Stimulated activated CD4-positive, alpha-beta T cell treated with anti-CD3 and anti-CD28 coated beads, Interleukin-2, amount 100 ng/mL, for 4 hours (primary cell): ENCODE results near the gene PSMD6.
A peak's percentile ranks its signal among the peaks of the same experiment; 100 is the strongest.

Experiments
- DNase-seq: peaks from one replicate; pipeline ENCODE4 v3.0.0-alpha.2; 2020; ENCODE audit warnings: low read depth

The PSMD6 gene

DNA sequence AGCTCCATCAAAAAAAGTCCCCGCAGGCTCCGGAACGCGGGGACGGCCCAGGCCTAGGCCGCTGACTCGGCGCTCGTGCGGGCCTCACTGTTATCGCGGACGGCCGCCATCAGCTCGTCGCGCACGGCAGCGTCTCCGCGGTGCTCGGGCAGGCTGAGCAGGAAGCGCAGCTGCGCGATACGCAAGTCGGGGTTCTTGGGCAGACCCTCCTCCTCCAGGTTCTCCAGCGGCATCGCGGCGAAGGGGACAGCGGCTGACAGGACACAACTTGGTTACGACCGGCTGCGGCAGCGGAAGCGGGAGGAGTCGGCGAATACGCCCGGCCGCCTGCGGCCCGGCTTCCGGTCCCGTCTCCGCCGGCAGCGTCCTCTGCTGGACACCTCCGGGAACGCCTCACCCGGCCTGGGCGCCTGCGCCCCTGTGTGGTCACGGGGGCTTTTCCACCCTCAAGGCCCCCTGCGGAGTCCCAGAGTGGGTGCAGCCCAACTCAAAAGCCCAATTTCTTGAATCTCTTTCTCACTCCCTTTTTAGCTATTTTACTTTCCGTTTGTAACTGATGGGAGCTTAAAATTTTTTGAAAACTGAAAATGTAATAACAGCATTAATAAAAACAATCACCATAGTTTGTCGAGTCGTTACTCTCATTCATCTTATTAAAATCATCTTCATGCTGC is at the start of gene PSMD6:
Gene PSMD6 (minus strand): TSS at position 308 of the 674 bp plus-strand sequence. CDS start 75 bp downstream, at position 233.
- peak; percentile 82 for DNase-seq

DNA sequence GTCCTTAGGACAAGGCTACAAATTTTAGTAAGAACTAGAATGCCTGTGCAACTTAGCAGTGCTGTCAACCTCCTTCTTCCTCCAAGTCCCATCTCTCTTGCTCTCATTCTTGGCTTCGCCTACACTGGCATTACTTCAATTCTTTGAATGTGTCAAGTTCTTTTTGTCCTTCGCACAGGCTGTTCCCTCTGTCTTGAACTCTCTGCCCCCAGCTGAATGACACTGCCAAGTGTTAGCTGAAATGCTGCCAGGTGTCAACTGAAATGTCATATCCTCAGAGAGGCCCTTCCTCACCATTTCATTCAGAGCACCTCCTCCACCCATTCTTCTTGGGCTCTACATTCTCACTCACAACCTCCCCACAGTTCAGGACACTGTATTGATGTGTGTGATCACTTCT is 48.8 kb upstream of the PSMD6 start:
- no peak for DNase-seq

DNA sequence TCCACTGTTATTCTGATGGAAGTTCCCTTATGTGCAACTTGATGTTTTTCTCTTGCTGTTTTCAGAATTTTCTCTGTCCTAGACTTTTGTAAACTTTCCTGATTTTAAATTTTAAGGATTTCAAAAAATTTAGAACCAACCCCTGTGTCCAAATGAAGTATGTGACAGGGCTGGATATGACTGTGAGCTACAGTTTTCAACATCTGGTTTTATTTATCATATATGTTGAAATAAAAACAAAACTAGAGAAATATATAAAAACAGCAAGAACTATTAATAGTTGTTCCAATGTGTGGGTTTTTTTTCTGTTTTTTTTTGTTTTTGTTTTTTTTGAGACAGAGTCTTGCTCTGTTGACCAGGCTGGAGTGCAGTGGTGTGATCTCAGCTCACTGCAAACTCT is 47.4 kb upstream of the PSMD6 start:
- no peak for DNase-seq

DNA sequence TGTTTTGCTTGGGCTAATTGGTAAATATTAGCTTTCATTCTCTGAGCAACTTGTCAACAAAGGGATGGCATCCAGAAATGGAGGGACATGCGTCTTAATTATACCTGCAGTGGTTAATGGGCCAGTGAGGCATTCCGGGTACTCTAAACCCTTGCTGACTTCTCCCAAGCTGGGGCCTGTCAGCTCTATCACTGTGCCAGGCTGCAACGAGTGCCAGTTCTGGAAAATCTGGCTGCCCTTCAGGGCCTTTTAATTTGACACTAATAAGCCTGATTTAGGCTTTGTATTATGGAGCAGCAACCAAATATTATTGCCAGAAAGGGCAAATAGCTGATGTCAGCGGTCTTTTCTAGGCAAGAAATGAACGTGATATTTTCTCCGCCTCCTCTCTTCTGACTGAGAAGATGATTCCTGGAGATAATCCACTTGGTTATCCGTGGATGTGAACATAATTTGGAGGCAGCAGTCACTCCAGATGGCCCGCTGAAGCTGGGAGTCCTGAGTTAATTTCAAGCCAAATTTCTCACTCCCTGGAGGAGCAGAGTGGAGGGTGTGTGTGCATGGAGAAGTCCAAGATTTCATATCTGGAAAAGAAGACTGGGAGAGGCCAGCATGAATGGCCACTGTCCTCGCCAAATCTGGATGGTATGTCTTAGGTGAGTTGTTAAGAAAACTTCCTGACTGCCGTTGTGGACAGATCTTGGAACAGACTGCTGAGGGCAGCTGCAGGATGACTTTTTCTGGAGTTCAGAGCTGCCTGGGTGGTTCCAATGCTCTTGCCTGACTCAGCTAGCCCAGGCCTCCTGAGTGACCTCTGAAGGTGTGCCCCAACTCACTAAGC is 44.4 kb upstream of the PSMD6 start:
- no peak for DNase-seq

DNA sequence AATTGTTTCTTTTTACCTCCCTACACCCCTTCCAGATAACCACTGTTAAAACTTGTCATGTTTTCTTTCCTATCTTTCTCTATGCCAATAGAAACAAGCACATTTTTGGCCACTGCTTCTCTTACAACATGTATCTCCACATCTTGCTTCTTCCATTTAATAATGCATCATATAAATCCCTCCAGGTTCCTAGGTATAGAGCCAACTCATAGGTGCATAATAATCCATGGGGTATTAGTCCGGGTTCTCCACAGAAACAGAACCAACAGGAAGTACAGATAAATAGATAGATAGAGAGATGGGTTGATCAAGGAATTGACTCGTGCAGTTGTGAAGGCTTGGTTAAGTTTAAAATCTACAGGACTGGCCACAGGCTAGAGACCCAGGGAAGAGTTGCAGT is 41.5 kb upstream of the PSMD6 start:
- DNase-seq, result no peak

DNA sequence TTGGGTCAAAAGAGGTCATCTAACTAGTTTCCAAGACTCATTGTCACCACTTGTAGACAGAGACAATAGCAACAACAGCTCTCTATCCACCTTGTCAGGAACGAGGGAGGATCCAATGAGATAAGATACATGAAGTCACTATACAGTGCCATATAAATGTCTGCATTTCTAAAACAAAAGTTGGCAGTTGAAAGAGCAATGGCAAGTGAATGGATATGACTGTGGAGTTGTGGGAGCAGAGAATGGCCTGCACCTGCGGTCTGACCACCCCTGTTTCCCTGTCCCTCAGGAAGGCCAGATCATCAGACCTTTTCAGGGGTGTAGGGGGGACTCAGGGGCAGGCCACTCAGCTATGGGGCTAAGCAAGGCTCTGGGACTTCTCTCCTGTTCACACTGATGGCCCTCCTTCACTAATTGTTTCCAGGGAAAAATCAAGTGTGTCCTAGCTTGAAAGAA is 40.7 kb upstream of the PSMD6 start:
- no peak for DNase-seq

DNA sequence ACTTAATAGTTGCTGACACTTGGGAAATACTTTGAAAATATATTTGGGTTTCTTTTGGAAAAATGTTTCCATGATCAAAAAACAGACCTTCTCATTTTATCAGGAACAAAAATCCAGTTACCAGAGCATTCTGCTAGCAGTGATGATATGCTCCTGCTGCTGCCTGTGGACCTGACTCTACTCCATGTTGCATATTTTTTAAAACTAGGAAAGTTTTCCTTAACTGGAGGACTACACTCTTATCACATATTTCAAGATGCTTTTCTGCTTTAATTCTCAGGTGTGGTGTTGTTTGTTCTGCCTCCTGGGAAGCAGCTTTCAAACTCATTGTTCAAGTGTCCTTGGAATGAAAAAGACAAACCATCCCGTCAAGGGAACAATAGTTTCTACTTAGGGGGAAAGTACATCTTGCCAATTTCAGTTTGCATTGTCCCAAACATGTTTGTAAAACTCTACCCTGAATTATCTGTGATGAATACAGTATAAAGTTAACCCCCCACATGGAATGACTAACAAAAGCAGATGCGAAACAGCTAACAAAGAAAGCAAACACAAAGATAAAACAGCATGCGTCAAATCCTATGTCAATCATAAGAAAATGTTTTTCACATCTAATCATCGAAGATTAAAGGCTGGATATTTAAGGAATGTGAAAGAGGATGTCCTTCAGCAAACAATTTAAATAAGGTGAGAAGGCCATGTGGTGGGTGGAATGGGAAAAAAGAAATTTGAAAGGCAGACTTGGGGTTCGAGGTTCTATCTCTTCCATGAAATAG is 40.1 kb upstream of the PSMD6 start:
- DNase-seq, result no peak

DNA sequence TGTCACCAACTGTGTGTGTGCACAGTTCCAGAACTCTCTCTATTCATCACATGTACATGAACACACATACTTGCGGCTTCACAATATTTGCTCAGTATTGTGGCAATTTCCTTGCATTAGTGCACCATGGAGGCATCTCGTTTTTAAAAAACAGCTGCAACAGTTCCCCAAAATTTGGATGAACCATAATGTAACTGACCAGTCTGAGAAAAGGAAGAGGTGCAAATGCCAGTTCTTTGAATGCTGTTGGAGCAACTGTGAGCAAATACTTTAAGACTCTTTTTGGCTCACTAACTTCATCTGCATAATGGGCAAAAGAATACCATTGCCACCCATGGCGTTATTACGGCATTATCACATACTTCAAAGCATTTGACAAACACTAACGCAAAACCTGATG is 38.3 kb upstream of the PSMD6 start:
- no peak for DNase-seq

DNA sequence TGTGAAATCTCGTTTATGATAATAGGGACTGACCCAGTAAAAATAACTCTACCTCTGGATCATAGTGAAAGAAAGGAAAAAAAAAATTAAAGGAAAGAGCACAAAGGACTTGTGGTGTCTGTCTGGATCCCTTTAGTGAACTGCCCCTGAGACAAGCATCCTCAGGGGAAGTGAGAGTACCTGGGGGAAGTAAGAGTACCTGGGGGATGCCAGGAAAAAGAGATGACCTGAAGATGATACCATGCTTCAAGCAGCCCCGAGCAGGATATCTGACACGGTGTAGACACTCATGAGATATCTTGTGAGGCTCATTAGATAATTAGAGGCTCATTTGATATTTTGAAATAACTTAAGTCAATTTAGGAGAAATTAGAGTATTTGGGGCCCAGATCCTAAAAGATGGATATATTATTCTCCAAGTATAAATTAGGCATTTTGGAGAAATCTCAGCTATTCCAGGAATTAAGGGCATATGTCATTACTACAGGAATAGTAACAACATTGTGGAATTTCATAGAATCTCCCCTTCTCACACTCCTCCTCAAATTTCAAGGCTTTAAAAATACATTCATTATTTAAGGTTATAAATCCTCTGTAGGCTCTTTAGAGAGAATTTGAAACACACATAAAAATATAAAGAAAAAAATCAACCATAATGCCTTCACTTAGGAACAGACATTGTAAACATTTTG is 36.3 kb upstream of the PSMD6 start:
- DNase-seq, result no peak

DNA sequence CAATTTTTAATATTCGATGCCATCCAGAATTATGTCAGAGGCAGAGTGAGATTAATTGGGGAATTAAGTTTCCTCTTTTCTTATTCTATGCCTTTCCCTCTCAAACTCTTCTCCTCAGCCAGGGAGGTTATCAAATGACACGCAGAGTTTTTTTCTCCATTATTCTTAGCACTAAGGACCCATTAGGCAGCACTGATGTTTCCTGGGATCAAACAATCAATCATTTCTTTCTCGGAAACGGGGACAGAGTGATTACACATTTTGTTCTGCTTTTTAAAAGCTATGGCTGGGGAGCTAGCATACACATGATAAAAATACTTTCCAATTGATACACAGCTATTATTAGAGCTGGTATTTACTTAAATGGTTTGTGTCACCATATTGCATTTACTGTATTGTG is 35.3 kb upstream of the PSMD6 start:
- no peak for DNase-seq

DNA sequence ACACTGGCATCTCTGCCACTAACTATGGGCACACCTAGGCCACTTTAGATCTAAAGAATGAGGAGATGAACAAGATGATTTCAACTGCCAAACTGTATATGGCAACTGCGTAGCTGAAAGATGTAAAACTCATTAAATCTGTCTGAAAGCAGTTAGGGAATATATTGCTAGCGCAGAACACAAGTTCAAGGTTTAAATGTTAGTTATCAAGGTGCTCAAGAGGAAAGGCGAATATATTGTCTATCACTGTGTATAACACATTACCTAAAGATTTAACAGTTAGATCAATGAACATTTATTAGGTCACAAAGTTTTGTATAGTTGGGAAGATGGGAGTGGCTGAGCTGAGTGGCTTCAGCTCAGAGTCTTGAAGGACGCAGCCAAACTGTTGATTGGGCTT is 33.9 kb upstream of the PSMD6 start:
- no peak for DNase-seq

DNA sequence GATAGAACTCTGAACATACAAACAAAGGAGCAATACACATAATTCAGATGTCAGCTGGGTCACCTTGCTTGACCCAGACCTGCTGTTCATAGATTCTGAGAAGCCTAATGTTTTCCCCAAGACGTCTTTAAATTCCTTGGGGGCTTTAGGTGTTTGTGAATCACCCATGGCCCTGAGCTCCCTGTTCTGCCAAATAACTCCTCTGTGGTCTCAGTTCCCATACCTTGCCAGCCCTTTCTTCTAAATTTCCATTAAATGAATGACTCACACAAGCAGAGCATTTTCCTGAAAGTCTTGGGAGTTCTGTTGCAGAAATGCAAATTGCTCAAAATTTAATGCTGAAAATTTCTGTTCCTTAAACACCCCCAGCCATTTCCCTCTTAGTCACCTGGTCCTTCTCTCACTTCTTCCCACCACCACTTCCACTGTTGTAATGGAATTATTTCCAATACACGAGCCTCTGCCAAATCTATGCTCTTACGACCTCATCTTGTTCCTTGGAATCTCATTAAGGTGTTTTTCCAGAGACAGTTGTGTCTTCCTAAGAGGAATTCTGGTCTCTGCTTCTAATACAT is 33.4 kb upstream of the PSMD6 start:
- no peak for DNase-seq

DNA sequence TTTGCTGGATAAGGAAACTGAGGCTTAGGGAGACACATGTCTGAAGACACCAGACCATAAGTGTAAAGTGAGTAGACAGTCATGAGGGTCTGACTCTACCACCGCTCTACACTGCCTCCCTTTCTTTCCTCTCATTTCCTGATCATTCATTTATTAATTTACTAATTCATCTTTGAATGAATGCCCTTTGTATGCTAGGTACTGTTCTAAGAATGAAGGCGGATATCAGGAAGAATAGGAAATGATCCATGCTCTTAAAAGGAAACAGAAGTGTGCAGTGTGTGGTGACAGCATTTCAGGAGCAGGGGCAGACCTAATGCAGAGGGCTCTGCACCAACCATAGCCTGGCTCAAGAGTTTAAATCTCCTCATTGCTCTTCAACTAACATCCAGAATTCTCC is 31.8 kb upstream of the PSMD6 start:
- DNase-seq, result no peak

DNA sequence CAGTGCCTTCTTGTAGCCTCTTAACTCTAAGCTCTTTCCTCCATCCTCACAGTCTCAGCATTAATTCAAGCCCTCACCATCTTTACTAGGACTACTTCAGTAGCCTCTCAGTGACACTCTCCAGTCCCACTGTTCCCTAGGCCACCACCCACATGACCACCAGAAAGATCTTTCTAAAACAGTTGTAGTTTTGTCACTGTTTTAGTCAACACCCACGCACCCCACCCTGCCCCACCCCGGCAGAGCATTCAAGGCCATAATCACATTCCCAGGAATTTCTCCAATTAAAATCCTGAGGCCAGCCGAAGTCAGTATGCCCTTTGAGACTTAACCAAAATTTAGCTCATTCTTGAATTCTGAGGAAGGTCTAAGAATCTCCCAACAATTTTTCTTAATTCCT is 31.2 kb upstream of the PSMD6 start:
- no peak for DNase-seq

DNA sequence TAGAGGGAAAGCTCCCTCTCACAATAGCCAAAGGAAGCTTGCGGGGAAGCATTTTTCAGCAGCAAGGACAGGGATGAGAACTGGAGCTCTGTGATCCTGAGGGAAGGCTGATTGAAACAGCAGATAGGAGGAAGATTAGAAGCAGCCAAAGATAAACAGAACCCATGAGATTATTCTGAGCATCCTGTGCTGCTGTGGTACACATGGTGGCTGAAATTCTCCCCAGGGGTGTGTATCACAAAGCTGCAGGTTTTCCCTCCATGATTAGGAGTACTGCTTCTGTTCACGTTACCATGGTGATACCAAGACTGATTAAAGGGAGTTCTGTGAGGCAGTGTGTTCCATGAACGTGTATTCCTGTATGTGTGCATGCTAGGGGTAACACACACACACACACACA is 30.3 kb upstream of the PSMD6 start:
- DNase-seq, result no peak

DNA sequence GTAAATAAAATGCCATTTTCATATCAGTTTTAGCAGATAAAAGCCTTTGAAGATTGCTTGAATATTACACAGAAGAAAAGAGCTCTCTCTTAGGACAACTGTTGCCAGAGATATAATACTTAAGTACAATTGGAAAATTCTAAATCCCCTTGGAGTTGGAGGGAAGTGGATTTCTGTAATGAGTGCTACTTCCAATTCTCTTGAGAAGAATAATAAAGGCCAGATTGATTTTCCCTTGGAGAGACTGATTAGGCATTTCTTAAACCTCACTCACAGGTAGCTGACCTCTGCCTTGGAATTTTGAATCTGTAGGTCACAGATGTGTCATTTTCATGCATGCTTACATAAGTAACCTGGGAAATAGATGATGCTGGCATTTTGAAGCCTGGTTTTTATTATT is 29.8 kb upstream of the PSMD6 start:
- no peak for DNase-seq

DNA sequence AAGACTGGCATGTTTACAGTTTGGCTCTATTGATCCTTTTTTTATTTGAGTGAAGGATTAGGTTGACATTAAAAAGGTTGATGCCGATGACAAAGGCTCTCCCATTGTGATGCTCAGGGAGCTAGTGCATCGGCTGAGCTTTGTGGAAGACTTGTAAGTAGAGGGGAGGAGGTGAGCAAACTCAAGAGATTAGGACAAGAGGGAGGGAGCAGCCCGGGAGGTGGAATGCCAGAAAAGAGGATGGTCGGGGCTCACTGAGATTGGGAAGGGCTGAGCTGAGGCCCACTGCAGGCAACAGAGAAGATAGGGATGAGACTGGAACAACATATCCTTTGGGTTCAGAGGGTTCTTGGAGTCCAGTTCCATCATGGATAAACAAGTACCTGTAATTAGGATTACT is 26.5 kb upstream of the PSMD6 start:
- DNase-seq, result no peak

DNA sequence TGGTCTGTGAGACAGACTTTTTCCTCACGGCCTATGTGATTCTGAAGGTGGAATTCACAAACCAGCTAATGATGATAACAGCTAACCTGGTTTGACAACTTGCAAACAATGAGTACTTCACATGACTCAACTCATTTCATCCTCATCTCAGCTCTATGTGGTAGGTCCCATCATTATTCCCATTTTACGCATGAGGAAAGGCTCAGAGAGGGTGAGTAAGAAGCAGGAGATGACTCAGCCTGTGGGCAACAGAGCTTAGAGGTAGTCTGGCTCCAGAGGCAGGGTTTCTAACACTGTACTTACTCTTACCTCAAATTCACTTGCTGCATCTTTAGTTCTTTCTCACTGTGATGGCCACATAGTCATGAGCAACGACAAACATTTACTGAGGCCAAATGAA is 25.8 kb upstream of the PSMD6 start:
- DNase-seq, result no peak

DNA sequence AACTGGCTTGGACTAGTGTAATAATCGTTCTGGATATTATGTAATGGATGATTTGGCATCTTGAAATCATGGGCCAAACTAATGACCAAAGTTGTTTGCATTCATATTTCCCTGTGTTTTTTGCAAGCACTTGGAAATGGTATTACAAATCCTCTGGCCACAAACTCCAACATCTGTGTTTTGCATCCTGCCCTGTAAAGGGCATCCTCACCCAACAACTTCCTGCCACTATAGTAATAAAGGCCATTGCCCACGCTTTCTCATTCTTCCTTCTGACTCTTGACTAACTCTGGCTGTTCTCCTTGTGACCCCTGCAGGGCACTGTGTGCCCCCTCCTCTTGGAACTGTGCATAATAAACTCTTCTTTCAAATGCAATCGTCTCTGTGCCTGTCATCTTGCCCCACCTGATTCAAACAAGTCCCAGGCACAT is 25.4 kb upstream of the PSMD6 start:
- DNase-seq, result no peak

DNA sequence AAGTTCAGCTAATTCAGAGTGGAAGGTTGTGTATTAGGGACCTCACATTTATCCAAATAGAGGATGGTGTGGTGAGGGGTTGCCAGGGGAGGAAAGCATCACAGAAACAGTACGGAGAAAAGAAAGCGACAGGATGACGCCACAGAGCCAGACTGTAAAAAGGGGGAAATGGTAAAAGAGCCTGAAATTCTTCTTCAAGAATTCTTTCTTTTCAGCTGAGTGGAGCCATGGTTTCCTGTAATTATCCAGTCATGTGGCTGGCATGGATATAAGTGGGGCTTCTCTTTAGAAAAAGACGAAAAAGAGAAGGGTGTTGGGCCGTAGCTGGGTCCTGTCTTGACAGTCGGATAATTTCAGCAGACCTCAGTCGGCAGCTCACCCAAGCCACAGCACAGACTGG is 24.5 kb upstream of the PSMD6 start:
- no peak for DNase-seq

DNA sequence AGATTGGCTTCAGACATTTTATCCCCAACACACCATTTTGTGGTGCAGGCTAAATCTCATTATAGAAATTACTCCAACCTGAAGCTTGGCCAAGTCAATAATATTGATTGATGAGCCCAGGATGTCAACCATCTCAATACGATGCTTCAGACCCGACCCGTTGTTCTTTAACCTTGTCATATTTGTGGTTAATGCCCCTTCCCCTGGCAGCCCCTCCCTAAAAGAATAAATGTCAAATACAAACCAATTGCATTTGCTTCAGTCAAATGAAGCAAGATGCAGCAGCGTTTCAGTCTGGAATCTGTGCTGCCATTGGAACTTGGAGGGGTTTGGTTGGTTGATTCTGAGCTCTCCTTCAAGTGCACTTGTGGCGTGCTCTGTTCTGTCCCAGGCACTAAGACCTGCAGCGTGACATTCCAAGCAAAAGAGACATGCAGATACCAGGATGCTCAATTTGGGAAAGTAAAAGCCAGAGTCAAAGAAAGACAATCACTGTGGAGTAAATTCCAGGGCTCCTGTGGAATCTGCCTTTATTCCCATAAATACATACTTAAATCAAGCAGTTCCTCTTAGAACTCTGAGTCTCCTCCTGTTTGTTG is 23.8 kb upstream of the PSMD6 start:
- no peak for DNase-seq
